Sigmoid colon (tissue), 4 donors: Measurements from ENCODE around the gene RASAL2.

ENCODE experiments used
- CTCF ChIP-seq, 4 experiments: fragments of 450-650 bp in 3 of 4; fragments of 200-600 bp in 1 of 4; IDR thresholded peaks; one replicate each; pipeline ENCODE4 v1.5.1; 2016 to 2019; ENCODE audit warnings: antibody characterized with exemption in 4 of 4, mild to moderate bottlenecking in 3 of 4, moderate library complexity in 2 of 4
- EP300 ChIP-seq, 4 donors: sonication (generic); formaldehyde crosslinking; IDR thresholded peaks; one replicate each; pipeline ENCODE4 v1.6.1; 2017; ENCODE audit warnings: antibody characterized with exemption in 4 of 4
- POLR2AphosphoS5 ChIP-seq, 4 donors: sonication (generic); formaldehyde crosslinking; IDR thresholded peaks; one replicate each; pipeline ENCODE4 v1.6.1; 2017; ENCODE audit warnings: antibody characterized with exemption in 4 of 4

GRCh38 chr1:178344513-178345091, 250.7 kb downstream of the RASAL2 start:
- peak in 1 of 4 donors; percentile 15 for TF ChIP-seq POLR2AphosphoS5 (IDR thresholded peaks at IDR 0.05)
- no peak for TF ChIP-seq EP300 (IDR thresholded peaks at IDR 0.05)
- peak in 3 of 4 experiments; percentile 10 to 55 (median 42) for TF ChIP-seq CTCF (IDR thresholded peaks at IDR 0.05)
